Measurements from ENCODE around the gene RAVER2.
A peak's percentile ranks its signal among the peaks of the same experiment; 100 is the strongest.
"Not testable (repeated sequence)": the region's sequence is repeated elsewhere in the genome, so short reads cannot be mapped to it uniquely, and the experiment has no call there.

The RAVER2 gene

DNA sequence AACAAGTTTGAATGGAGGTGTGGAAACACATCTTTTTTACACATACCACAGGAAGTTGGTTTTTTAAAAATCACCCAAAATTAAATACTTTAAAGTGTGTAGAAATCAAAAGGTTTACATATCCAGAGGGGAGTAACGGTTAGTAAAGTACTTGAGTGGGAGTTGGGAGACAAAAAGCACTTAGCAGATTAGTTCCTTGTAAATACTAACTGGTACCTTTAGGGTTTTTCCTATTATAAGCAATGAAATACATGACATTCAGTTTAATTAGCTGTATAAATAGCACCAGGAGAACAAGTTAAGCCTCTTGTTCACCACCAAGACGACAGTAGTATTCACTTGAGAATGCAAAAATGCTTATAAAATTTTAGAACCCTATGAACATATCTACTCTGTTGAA, 23.7 kb upstream of the RAVER2 start:
- H3K27ac ChIP-seq (ENCODE audit: low read length) = no peak overlapping the region
- H3K27me3 ChIP-seq (ENCODE audit: control insufficient read depth in 1 of 2, insufficient read depth in 2 of 2, low read length in 2 of 2) = no peaks in the 10 kb centered on the region
- no peak overlapping the region for H3K4me3 ChIP-seq (ENCODE audit: low read length in 2 of 2)
- H3K9ac ChIP-seq (ENCODE audit: low read length in 2 of 2) = no peak overlapping the region
- no peaks in the 10 kb centered on the region for H3K36me3 ChIP-seq (ENCODE audit: control insufficient read depth in 2 of 2, insufficient read depth in 2 of 2, low read length in 2 of 2)
- H3K9me3 ChIP-seq (ENCODE audit: control insufficient read depth in 2 of 2, low read length in 2 of 2) = no peaks in the 10 kb centered on the region
- no peaks in the 10 kb centered on the region for H3K4me1 ChIP-seq (ENCODE audit: control insufficient read depth, insufficient read depth, low read length)

DNA sequence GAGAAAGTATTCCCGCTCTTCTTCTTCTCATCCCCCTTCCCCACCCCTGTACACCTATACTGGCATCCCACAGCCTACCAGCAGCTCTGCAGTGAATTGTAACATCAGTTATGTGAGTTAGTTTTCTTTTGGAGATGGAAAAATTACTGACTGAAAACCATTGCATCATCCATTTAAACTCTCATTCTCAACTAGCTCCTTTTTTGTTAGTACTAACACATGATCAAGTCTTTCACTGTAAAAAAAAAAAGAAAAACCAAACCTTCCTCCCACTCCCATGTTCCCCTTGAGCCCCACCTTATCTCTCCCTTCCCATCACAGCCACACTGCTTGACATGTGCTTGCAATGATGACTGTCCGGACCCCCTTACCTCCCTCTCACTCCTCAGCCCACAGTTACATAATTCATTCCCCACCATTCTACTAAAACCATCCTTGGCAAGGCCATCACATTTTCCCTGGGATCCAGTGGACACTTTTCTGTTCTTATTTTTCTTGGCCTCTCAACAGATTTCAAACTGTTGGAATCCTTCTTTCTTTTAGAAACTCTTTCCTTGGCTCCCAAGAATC, 23.2 kb upstream of the RAVER2 start:
- H3K27me3 ChIP-seq (ENCODE audit: control insufficient read depth in 1 of 2, insufficient read depth in 2 of 2, low read length in 2 of 2) = no peaks in the 10 kb centered on the region
- peak overlapping the region; percentile 6 for H3K27ac ChIP-seq (ENCODE audit: low read length)
- H3K36me3 ChIP-seq (ENCODE audit: control insufficient read depth in 2 of 2, insufficient read depth in 2 of 2, low read length in 2 of 2) = no peaks in the 10 kb centered on the region
- H3K9me3 ChIP-seq (ENCODE audit: control insufficient read depth in 2 of 2, low read length in 2 of 2) = no peaks in the 10 kb centered on the region
- H3K9ac ChIP-seq (ENCODE audit: low read length in 2 of 2) = no peak overlapping the region
- no peaks in the 10 kb centered on the region for H3K4me1 ChIP-seq (ENCODE audit: control insufficient read depth, insufficient read depth, low read length)
- H3K4me3 ChIP-seq (ENCODE audit: low read length in 2 of 2) = no peak overlapping the region

DNA sequence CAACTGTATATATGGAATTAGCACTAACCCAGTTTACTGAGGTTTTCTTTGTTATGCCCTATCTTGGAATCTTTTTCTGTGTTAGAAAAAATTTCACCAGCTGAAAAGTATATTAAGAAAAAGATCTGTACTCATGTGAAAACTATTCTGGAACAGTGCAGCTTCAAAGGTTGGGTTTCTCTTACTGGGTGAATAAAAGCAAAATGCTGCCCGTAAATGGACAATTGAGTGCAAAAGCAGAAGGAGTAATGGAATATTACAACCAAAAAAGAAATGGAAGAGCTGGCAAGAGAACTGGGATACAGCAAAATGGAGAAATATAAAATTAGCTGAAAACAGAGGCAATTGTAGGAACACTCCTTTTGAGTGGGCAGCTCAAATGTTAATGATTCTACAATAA, 17.0 kb upstream of the RAVER2 start:
- H3K27ac ChIP-seq (ENCODE audit: low read length) = no peak overlapping the region
- H3K36me3 ChIP-seq (ENCODE audit: control insufficient read depth in 2 of 2, insufficient read depth in 2 of 2, low read length in 2 of 2) = no peaks in the 10 kb centered on the region
- no peaks in the 10 kb centered on the region for H3K27me3 ChIP-seq (ENCODE audit: control insufficient read depth in 1 of 2, insufficient read depth in 2 of 2, low read length in 2 of 2)
- H3K4me1 ChIP-seq (ENCODE audit: control insufficient read depth, insufficient read depth, low read length) = no peaks in the 10 kb centered on the region
- H3K9me3 ChIP-seq (ENCODE audit: control insufficient read depth in 2 of 2, low read length in 2 of 2) = no peaks in the 10 kb centered on the region
- H3K9ac ChIP-seq (ENCODE audit: low read length in 2 of 2) = no peak overlapping the region
- H3K4me3 ChIP-seq (ENCODE audit: low read length in 2 of 2) = no peak overlapping the region

DNA sequence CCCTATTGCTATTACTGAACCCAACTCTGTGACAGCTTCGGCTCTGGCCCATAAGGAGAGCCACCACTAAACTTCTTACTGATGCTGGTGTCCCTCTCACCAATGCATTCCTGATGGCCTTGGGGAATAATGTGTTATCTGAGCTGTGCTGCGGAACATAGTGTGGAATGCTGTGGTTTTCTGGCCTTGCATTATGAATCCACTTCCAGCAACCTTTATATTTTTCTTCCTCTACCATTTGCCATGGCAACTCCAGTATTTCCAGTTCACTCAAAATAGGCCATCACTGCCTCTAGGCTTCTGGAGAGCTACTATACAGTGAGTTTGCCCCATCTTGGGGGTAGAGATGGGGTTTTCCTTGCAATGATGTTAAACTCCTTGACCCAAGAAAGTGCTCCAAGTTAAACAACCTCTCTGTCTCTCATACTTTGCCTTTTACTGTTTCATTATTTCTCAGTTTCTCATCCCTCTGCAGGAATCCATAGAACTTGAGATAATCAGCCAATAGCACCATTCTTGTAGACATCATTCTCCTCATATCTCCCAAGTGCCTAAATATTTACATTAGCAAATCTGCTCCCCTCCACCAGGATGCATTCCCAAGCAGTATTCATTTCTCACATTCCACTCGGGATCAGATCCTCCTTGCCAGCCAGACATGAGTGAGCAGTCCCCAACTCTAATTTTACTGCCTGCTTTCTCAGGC, 11.1 kb upstream of the RAVER2 start:
- H3K9ac ChIP-seq (ENCODE audit: low read length in 2 of 2) = no peak overlapping the region
- no peak overlapping the region for H3K4me3 ChIP-seq (ENCODE audit: low read length in 2 of 2)
- no peaks in the 10 kb centered on the region for H3K36me3 ChIP-seq (ENCODE audit: control insufficient read depth in 2 of 2, insufficient read depth in 2 of 2, low read length in 2 of 2)
- H3K27ac ChIP-seq (ENCODE audit: low read length) = no peak overlapping the region
- H3K4me1 ChIP-seq (ENCODE audit: control insufficient read depth, insufficient read depth, low read length) = no peaks in the 10 kb centered on the region
- H3K27me3 ChIP-seq (ENCODE audit: control insufficient read depth in 1 of 2, insufficient read depth in 2 of 2, low read length in 2 of 2) = no peaks in the 10 kb centered on the region
- peaks cover 0 to 2% of the 10 kb centered on the region in 2 donors for H3K9me3 ChIP-seq (ENCODE audit: control insufficient read depth in 2 of 2, low read length in 2 of 2)

DNA sequence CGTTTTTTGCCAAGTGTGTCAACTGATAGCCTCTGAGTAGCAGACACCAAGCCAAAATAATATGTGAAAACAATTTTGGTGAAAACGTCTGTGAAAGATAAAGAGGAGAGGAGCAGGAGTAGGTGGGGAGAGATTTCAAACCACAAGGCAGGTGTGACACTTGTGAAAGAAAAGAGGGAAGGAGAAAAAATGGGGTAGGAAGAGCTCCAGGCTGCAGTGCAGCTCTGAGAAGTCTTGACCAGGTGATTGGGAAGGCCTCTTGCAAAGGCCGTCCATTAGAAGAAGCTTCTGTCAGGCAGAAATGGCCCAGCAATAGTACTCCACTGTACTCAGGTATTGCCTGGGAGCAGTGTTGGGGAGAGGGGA, 10.6 kb upstream of the RAVER2 start:
- Histone ChIP-seq H3K27me3 (ENCODE audit: control insufficient read depth in 1 of 2, insufficient read depth in 2 of 2, low read length in 2 of 2) (no peaks in the 10 kb centered on the region), H3K36me3 (ENCODE audit: control insufficient read depth in 2 of 2, insufficient read depth in 2 of 2, low read length in 2 of 2) (no peaks in the 10 kb centered on the region), H3K9me3 (ENCODE audit: control insufficient read depth in 2 of 2, low read length in 2 of 2) (peaks cover 0 to 2% of the 10 kb centered on the region in 2 donors), H3K9ac (ENCODE audit: low read length in 2 of 2) (no peak overlapping the region), H3K4me1 (ENCODE audit: control insufficient read depth, insufficient read depth, low read length) (no peaks in the 10 kb centered on the region), H3K4me3 (ENCODE audit: low read length in 2 of 2) (no peak overlapping the region), H3K27ac (ENCODE audit: low read length) (no peak overlapping the region)

GRCh38 chr1:64740687-64741086, 4.2 kb upstream of the RAVER2 start:
- not testable (repeated sequence) for H3K4me1 ChIP-seq (ENCODE audit: control insufficient read depth, insufficient read depth, low read length); H3K27ac ChIP-seq (ENCODE audit: low read length); H3K4me3 ChIP-seq (ENCODE audit: low read length in 2 of 2); H3K27me3 ChIP-seq (ENCODE audit: control insufficient read depth in 1 of 2, insufficient read depth in 2 of 2, low read length in 2 of 2); H3K36me3 ChIP-seq (ENCODE audit: control insufficient read depth in 2 of 2, insufficient read depth in 2 of 2, low read length in 2 of 2); H3K9ac ChIP-seq (ENCODE audit: low read length in 2 of 2); H3K9me3 ChIP-seq (ENCODE audit: control insufficient read depth in 2 of 2, low read length in 2 of 2)

DNA sequence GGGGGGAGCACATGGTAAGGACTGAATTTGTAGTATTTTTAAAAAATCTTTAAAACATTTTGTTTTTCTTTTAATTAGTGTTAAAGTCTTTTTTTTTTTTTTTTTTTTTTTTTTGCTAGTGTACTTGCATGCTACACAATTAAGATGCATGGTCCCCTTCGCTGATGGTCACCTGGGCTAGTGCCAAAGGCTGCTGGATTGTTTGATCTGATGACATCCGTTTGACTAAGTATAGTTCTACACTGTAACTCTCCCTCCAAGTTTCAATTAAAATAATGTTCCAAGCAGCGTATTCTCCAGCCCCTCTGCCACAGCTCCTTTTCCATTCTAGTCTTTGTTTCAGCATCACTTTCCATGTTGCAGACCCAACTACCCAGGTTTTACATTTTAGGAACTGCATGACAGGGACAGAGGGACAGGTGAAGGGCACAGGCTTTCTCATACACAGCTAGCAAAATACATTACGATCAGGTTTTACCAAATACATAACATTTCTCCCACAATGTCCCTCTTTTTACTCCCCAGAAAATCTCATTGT, 852 bp upstream of the RAVER2 start:
- no peaks in the 10 kb centered on the region for H3K9me3 ChIP-seq (ENCODE audit: control insufficient read depth in 2 of 2, low read length in 2 of 2)
- H3K36me3 ChIP-seq (ENCODE audit: control insufficient read depth in 2 of 2, insufficient read depth in 2 of 2, low read length in 2 of 2) = no peaks in the 10 kb centered on the region
- peak overlapping the region; percentile 31 for H3K27ac ChIP-seq (ENCODE audit: low read length)
- H3K4me1 ChIP-seq (ENCODE audit: control insufficient read depth, insufficient read depth, low read length) = peaks cover 13% of the 10 kb centered on the region
- H3K27me3 ChIP-seq (ENCODE audit: control insufficient read depth in 1 of 2, insufficient read depth in 2 of 2, low read length in 2 of 2) = no peaks in the 10 kb centered on the region
- peak overlapping the region; percentile 36 to 88 for H3K4me3 ChIP-seq (ENCODE audit: low read length in 2 of 2)
- H3K9ac ChIP-seq (ENCODE audit: low read length in 2 of 2) = peak overlapping the region in 1 of 2 donors; percentile 37

DNA sequence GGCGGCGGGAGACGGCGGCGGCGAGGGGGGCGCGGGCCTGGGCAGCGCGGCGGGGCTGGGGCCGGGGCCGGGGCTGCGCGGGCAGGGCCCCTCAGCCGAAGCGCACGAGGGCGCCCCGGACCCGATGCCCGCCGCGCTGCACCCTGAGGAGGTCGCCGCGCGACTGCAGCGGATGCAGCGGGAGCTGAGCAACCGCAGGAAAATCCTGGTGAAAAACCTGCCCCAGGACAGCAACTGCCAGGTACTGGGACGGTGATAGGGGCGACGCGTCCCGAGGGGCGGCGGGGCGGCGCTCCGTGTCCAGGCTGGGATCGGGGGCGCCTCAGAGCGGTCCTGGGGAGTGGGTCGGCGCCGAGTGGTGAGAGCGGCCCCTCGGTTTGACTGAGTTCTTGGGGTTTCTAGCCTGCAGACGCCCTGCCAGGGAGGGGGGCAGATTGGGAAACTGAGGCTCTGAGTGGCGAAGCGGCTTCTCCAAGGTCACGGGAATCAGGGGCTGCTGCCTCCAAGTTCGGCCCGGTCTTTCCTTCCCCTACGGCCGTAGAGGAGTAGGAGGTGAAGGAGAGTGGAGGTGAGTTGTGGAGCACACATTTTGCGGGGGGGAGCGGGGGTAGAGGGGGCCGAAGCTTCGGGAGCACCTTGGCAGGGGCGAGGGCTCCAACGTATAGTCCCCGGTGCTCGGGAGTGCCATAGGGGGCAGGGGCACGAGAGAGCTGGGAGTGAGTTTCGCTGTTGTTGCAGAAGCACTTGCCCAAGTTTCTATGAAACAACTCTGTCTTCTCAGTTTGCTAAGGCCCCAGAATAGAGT, 508 bp downstream of the RAVER2 start:
- H3K4me3 ChIP-seq (ENCODE audit: low read length in 2 of 2) = peak overlapping the region; percentile 87 to 88
- H3K4me1 ChIP-seq (ENCODE audit: control insufficient read depth, insufficient read depth, low read length) = peaks cover 13% of the 10 kb centered on the region
- H3K9me3 ChIP-seq (ENCODE audit: control insufficient read depth in 2 of 2, low read length in 2 of 2) = no peaks in the 10 kb centered on the region
- no peaks in the 10 kb centered on the region for H3K36me3 ChIP-seq (ENCODE audit: control insufficient read depth in 2 of 2, insufficient read depth in 2 of 2, low read length in 2 of 2)
- H3K27ac ChIP-seq (ENCODE audit: low read length) = peak overlapping the region; percentile 70
- H3K27me3 ChIP-seq (ENCODE audit: control insufficient read depth in 1 of 2, insufficient read depth in 2 of 2, low read length in 2 of 2) = no peaks in the 10 kb centered on the region
- peak overlapping the region; percentile 76 to 78 for H3K9ac ChIP-seq (ENCODE audit: low read length in 2 of 2)

- Histone ChIP-seq H3K4me1 (ENCODE audit: control insufficient read depth, insufficient read depth, low read length) (peaks cover 13% of the 10 kb centered on the region), H3K9me3 (ENCODE audit: control insufficient read depth in 2 of 2, low read length in 2 of 2) (no peaks in the 10 kb centered on the region), H3K27ac (ENCODE audit: low read length) (peak overlapping the region; percentile 70), H3K36me3 (ENCODE audit: control insufficient read depth in 2 of 2, insufficient read depth in 2 of 2, low read length in 2 of 2) (no peaks in the 10 kb centered on the region), H3K27me3 (ENCODE audit: control insufficient read depth in 1 of 2, insufficient read depth in 2 of 2, low read length in 2 of 2) (no peaks in the 10 kb centered on the region), H3K4me3 (ENCODE audit: low read length in 2 of 2) (peak overlapping the region; percentile 87 to 88), H3K9ac (ENCODE audit: low read length in 2 of 2) (peak overlapping the region; percentile 76 to 78)
Observed at GRCh38 chr1:64745986-64746940, 1.4 kb downstream of the RAVER2 start.

- Histone ChIP-seq H3K27ac (ENCODE audit: low read length) (no peak overlapping the region), H3K36me3 (ENCODE audit: control insufficient read depth in 2 of 2, insufficient read depth in 2 of 2, low read length in 2 of 2) (no peaks in the 10 kb centered on the region), H3K4me3 (ENCODE audit: low read length in 2 of 2) (no peak overlapping the region), H3K9me3 (ENCODE audit: control insufficient read depth in 2 of 2, low read length in 2 of 2) (no peaks in the 10 kb centered on the region), H3K4me1 (ENCODE audit: control insufficient read depth, insufficient read depth, low read length) (peaks cover 13% of the 10 kb centered on the region), H3K9ac (ENCODE audit: low read length in 2 of 2) (peak overlapping the region; percentile 30 to 41), H3K27me3 (ENCODE audit: control insufficient read depth in 1 of 2, insufficient read depth in 2 of 2, low read length in 2 of 2) (no peaks in the 10 kb centered on the region)
Observed at GRCh38 chr1:64748222-64748621, 3.3 kb downstream of the RAVER2 start.
